Suprapubic skin (tissue), 4 donors: ENCODE data around the gene BCAS1. TPM values are rescaled to one million over a fixed set of nuclear protein-coding genes. Genes with fewer than 3 reads are reported as not detected.

Experiments used
- DNase-seq, 2 donors: peaks; one replicate each; pipeline ENCODE4 v3.0.0-alpha.2; 2019; ENCODE audit warnings: low spot score in 2 of 2
- H3K27ac ChIP-seq: fragments of 200-600 bp; sonication (generic); one replicate; pipeline ENCODE4 v1.5.1; 2019
- H3K27me3 ChIP-seq: fragments of 200-600 bp; sonication (generic); one replicate; pipeline ENCODE4 v1.5.1; 2019
- H3K36me3 ChIP-seq: fragments of 200-600 bp; sonication (generic); one replicate; pipeline ENCODE4 v1.5.1; 2019
- H3K4me1 ChIP-seq: fragments of 200-600 bp; sonication (generic); one replicate; pipeline ENCODE4 v1.5.1; 2019
- H3K4me3 ChIP-seq: fragments of 200-600 bp; sonication (generic); one replicate; pipeline ENCODE4 v1.5.1; 2019; ENCODE audit warnings: mild to moderate bottlenecking
- H3K9me3 ChIP-seq: fragments of 200-600 bp; sonication (generic); one replicate; pipeline ENCODE4 v1.5.1; 2019
- EP300 ChIP-seq: sonication (generic); formaldehyde crosslinking; IDR thresholded peaks from one replicate; pipeline ENCODE4 v1.6.1; 2017; ENCODE audit warnings: antibody characterized with exemption
- POLR2A ChIP-seq, 2 donors: fragments of 450-650 bp; IDR thresholded peaks; one replicate each; pipeline ENCODE4 v1.6.1; 2017; ENCODE audit warnings: antibody characterized with exemption in 2 of 2, mild to moderate bottlenecking in 2 of 2, moderate library complexity in 2 of 2
- POLR2AphosphoS5 ChIP-seq, 3 donors: sonication (generic); formaldehyde crosslinking; IDR thresholded peaks; one replicate each; pipeline ENCODE4 v1.6.1; 2017; ENCODE audit warnings: antibody characterized with exemption in 3 of 3
- WGBS: methylation state at CpG from one replicate; pipeline ENCODE4 v1.1.5; 2018; 5-methylcytosine and 5-hydroxymethylcytosine counted together
- total RNA-seq, 4 donors: library from RNA; depleted of rRNA; stranded (reverse); fragments of >200 nt; gene quantifications; one replicate each; pipeline ENCODE4 v1.1.0, GENCODE V29; 2016
- TF ChIP-seq, protein P1 (sequence below), 2 donors: fragments of 200-600 bp in 1 of 2; fragments of 450-650 bp in 1 of 2; sonication (generic) in 1 of 2; IDR thresholded peaks; one replicate each; pipeline ENCODE4 v1.5.1; 2016 to 2019; ENCODE audit warnings: antibody characterized with exemption in 2 of 2, mild to moderate bottlenecking in 1 of 2, moderate library complexity in 1 of 2

Gene BCAS1
- total RNA-seq, 4 donors from 2014 or later, result 1.7 to 3.4 (median 2.1) TPM

DNA sequence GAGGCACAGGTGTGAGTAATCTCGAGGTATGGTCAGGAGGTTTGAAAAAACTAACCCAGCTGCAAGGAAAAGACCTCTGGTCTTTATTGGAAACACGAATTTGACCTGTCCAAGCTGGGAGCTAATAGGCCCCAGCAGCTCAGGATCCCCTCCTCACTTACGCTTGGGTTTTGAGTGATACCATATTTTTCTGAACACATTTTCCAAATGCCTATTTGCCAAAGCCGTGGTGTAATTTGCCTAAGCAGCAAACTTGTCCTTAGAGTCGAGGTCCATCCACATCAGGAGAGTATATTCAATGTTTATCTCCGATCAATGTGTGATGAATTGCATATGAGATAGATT lies 128.0 kb downstream of the BCAS1 start:
- no peaks in the 10 kb centered on the region for H3K9me3 ChIP-seq
- H3K36me3 ChIP-seq, result no peaks in the 10 kb centered on the region
- H3K27ac ChIP-seq, result no peak overlapping the region
- peaks cover 30% of the 10 kb centered on the region for H3K4me1 ChIP-seq
- H3K4me3 ChIP-seq, result no peak overlapping the region
- 77% methylated on average over 6 of the region's 6 CpGs for WGBS
- no peak for DNase-seq
- TF ChIP-seq, protein P1, sequence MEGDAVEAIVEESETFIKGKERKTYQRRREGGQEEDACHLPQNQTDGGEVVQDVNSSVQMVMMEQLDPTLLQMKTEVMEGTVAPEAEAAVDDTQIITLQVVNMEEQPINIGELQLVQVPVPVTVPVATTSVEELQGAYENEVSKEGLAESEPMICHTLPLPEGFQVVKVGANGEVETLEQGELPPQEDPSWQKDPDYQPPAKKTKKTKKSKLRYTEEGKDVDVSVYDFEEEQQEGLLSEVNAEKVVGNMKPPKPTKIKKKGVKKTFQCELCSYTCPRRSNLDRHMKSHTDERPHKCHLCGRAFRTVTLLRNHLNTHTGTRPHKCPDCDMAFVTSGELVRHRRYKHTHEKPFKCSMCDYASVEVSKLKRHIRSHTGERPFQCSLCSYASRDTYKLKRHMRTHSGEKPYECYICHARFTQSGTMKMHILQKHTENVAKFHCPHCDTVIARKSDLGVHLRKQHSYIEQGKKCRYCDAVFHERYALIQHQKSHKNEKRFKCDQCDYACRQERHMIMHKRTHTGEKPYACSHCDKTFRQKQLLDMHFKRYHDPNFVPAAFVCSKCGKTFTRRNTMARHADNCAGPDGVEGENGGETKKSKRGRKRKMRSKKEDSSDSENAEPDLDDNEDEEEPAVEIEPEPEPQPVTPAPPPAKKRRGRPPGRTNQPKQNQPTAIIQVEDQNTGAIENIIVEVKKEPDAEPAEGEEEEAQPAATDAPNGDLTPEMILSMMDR (IDR thresholded peaks at IDR 0.05), result no peak
- no peak for TF ChIP-seq EP300
- TF ChIP-seq POLR2AphosphoS5 (IDR thresholded peaks at IDR 0.05), result no peak
- no peak for TF ChIP-seq POLR2A (IDR thresholded peaks at IDR 0.05)
- no peaks in the 10 kb centered on the region for H3K27me3 ChIP-seq

DNA sequence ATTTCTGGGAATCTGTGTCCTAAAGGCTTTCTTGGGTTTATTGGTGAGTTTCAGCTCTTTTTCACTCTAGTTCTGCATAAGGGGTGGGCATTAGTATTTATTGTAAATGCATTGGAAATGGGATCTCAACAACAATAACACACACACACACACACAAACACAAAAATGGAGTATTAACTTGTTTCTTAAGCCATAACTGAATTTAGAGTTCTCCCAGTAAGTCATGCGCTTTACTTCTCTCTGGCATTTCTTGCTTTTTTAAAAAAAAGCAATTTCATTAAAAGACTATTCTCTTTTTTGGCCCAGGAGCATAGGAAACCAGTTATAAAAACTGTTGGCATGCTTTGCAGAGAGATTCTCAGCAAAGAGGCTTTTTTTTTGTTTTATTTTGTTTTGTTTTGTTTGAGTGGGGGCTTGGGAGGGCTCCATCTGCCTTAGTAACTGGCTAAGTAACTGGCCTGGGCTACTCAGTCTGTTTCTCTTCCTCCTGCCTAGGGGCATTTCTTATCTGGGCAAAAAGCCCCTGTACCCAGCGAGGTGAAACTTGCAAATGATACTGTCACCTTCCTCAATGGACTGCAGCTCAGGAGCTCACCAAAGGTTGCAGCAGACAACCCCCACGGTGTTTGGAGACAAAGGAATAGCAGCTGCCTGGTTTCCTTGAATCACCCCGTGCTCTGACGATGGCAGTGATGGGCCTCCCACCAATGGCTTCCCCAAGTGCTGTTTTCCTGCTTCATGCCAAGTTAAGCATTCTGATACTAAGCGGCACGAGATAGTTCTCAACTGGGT lies 128.5 kb downstream of the BCAS1 start:
- no peak for TF ChIP-seq POLR2A (IDR thresholded peaks at IDR 0.05)
- TF ChIP-seq POLR2AphosphoS5 (IDR thresholded peaks at IDR 0.05), result no peak
- no peak for TF ChIP-seq EP300
- TF ChIP-seq, protein P1 (IDR thresholded peaks at IDR 0.05), result no peak
- WGBS, result 85% methylated on average over 7 of the region's 7 CpGs
- no peak overlapping the region for H3K27ac ChIP-seq
- H3K36me3 ChIP-seq, result no peaks in the 10 kb centered on the region
- no peaks in the 10 kb centered on the region for H3K9me3 ChIP-seq
- H3K4me3 ChIP-seq, result no peak overlapping the region
- H3K4me1 ChIP-seq, result peaks cover 30% of the 10 kb centered on the region
- H3K27me3 ChIP-seq, result no peaks in the 10 kb centered on the region
- DNase-seq, result no peak

GRCh38 chr20:53940907-53941545 lies 129.4 kb downstream of the BCAS1 start:
- WGBS, result 52% methylated on average over 6 of the region's 6 CpGs
- DNase-seq, result no peak
- Histone ChIP-seq H3K27ac (peak overlapping the region; percentile 16), H3K4me3 (no peak overlapping the region), H3K9me3 (no peaks in the 10 kb centered on the region), H3K27me3 (no peaks in the 10 kb centered on the region), H3K4me1 (peaks cover 30% of the 10 kb centered on the region), H3K36me3 (no peaks in the 10 kb centered on the region)
- TF ChIP-seq POLR2AphosphoS5 (IDR thresholded peaks at IDR 0.05), result peak in 1 of 3 donors; percentile 15
- TF ChIP-seq EP300, result no peak

DNA sequence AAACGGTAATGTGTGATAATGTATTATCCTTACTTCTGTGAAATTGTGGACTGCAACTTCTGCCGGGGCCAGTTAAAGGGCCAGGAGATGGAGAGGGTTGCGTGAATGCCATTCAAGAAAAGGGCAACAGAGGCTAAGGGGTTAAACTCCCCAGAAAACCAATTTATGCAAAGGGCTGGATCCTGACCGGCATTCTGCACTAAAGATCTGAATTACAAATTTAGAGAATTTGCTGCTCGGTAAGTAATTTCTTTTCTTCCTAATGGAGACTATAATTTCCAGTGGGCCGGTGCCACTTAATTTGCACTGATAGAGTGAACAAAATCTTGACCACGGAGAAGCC lies 130.1 kb downstream of the BCAS1 start:
- H3K27ac ChIP-seq, result peak overlapping the region; percentile 16
- H3K36me3 ChIP-seq, result no peaks in the 10 kb centered on the region
- H3K9me3 ChIP-seq, result no peaks in the 10 kb centered on the region
- DNase-seq, result no peak
- TF ChIP-seq POLR2A (IDR thresholded peaks at IDR 0.05) (no peak), POLR2AphosphoS5 (IDR thresholded peaks at IDR 0.05) (no peak), EP300 (no peak)
- TF ChIP-seq, protein P1 (IDR thresholded peaks at IDR 0.05), result no peak
- H3K4me3 ChIP-seq, result no peak overlapping the region
- WGBS, result 50% methylated on average over 7 of the region's 7 CpGs
- H3K27me3 ChIP-seq, result no peaks in the 10 kb centered on the region
- H3K4me1 ChIP-seq, result peaks cover 30% of the 10 kb centered on the region

- Histone ChIP-seq H3K27me3 (no peaks in the 10 kb centered on the region), H3K27ac (peak overlapping the region; percentile 64), H3K9me3 (no peaks in the 10 kb centered on the region), H3K4me1 (peaks cover 36% of the 10 kb centered on the region), H3K4me3 (no peak overlapping the region), H3K36me3 (no peaks in the 10 kb centered on the region)
- WGBS, result 9% methylated on average over 7 of the region's 7 CpGs
- TF ChIP-seq, protein P1 (IDR thresholded peaks at IDR 0.05), result peak; percentile 60 to 80
- TF ChIP-seq POLR2A (IDR thresholded peaks at IDR 0.05) (no peak), POLR2AphosphoS5 (IDR thresholded peaks at IDR 0.05) (peak; percentile 12 to 79 (median 77))
- peak; percentile 96 for DNase-seq
Measured at GRCh38 chr20:53939572-53940359, 130.6 kb downstream of the BCAS1 start.
